CD14-positive monocyte (primary cell): ENCODE data around the gene AKR1C4. TPM values are rescaled to one million over a fixed set of nuclear protein-coding genes. Genes with fewer than 3 reads are reported as not detected.
"Not testable (repeated sequence)": the region's sequence is repeated elsewhere in the genome, so short reads cannot be mapped to it uniquely, and the experiment has no call there.

ENCODE experiments used
- DNase-seq, 3 donors: peaks; one replicate each; pipeline ENCODE4 v3.0.0-alpha.2; 2011 to 2022
- H2AFZ ChIP-seq: 2 replicates; pipeline ENCODE4 v1.6.0; 2012; ENCODE audit warnings: mild to moderate bottlenecking, low read depth, low read length, inconsistent platforms; ENCODE audit not compliant: insufficient read depth, poor library complexity, severe bottlenecking
- H3K27ac ChIP-seq, 2 donors: 1 replicate in 1 of 2; 2 replicates in 1 of 2; pipeline ENCODE4 v1.5.1; 2012 to 2013; ENCODE audit warnings: low read length in 2 of 2, control low read depth in 1 of 2, inconsistent platforms in 1 of 2, low read depth in 1 of 2, mild to moderate bottlenecking in 1 of 2
- H3K27me3 ChIP-seq, 2 donors: one replicate each; pipeline versions ENCODE4 v1.6.0 to v1.6.1; 2011 to 2013; ENCODE audit warnings: low read length in 2 of 2; ENCODE audit not compliant: control insufficient read depth in 2 of 2, insufficient read depth in 2 of 2
- H3K36me3 ChIP-seq, 2 donors: replicated peaks in 1 of 2; 1 replicate in 1 of 2; 2 replicates in 1 of 2; pipeline versions ENCODE4 v1.5.1 to v1.6.1; 2012 to 2013; ENCODE audit warnings: low read length in 2 of 2, control low read depth in 1 of 2, inconsistent platforms in 1 of 2, mild to moderate bottlenecking in 1 of 2; ENCODE audit not compliant: insufficient read depth in 2 of 2, control insufficient read depth in 1 of 2
- H3K4me1 ChIP-seq, 2 donors: 1 replicate in 1 of 2; 2 replicates in 1 of 2; pipeline versions ENCODE4 v1.5.1 to v1.6.1; 2012 to 2013; ENCODE audit warnings: low read length in 2 of 2, control low read depth in 1 of 2, inconsistent platforms in 1 of 2, mild to moderate bottlenecking in 1 of 2, moderate library complexity in 1 of 2; ENCODE audit not compliant: insufficient read depth in 2 of 2, control insufficient read depth in 1 of 2
- H3K4me2 ChIP-seq: replicated peaks from 2 replicates; pipeline ENCODE3; 2012; ENCODE audit warnings: low read length, moderate library complexity, mild to moderate bottlenecking; ENCODE audit not compliant: poor library complexity, severe bottlenecking; ENCODE audit errors: extremely low read depth
- H3K4me3 ChIP-seq, 3 experiments: fragments of 200-600 bp in 1 of 3; sonication (generic) in 1 of 3; replicated peaks in 1 of 3; 1 replicate in 2 of 3; 2 replicates in 1 of 3; pipeline ENCODE4 v1.5.1; 2011 to 2013; ENCODE audit warnings: low read length in 3 of 3, mild to moderate bottlenecking in 3 of 3, control low read depth in 2 of 3, low read depth in 2 of 3, inconsistent platforms in 1 of 3, moderate library complexity in 1 of 3
- H3K79me2 ChIP-seq: 2 replicates; pipeline ENCODE4 v1.6.0; 2012; ENCODE audit warnings: mild to moderate bottlenecking, control low read depth, inconsistent platforms, low read length, moderate library complexity; ENCODE audit not compliant: insufficient read depth
- H3K9ac ChIP-seq: 2 replicates; pipeline ENCODE4 v1.6.0; 2017; ENCODE audit warnings: low read length, mild to moderate bottlenecking; ENCODE audit not compliant: insufficient read depth, poor library complexity, severe bottlenecking
- H3K9me3 ChIP-seq, 2 donors: replicated peaks in 1 of 2; 1 replicate in 1 of 2; 2 replicates in 1 of 2; pipeline versions ENCODE4 v1.5.1 to v1.6.1; 2012 to 2013; ENCODE audit warnings: low read length in 2 of 2, control low read depth in 1 of 2; ENCODE audit not compliant: control insufficient read depth in 1 of 2, insufficient read depth in 1 of 2
- H4K20me1 ChIP-seq: 2 replicates; pipeline ENCODE4 v1.6.0; 2012; ENCODE audit warnings: mild to moderate bottlenecking, low read length, control low read depth, moderate library complexity; ENCODE audit not compliant: insufficient read depth
- H3K27ac Mint-ChIP-seq, 7 donors: one replicate each; pipeline ENCODE4 v1.8.0; 2020; ENCODE audit warnings: mild to moderate bottlenecking in 7 of 7, mixed read lengths in 7 of 7, moderate library complexity in 6 of 7, inconsistent platforms in 2 of 7
- H3K27me3 Mint-ChIP-seq, 3 donors: one replicate each; pipeline ENCODE4 v1.8.0; 2021 to 2022; ENCODE audit warnings: low read depth in 3 of 3, mild to moderate bottlenecking in 3 of 3, mixed read lengths in 3 of 3, moderate library complexity in 3 of 3, inconsistent platforms in 1 of 3
- H3K36me3 Mint-ChIP-seq, 2 donors: one replicate each; pipeline ENCODE4 v1.8.0; 2020; ENCODE audit warnings: mixed read lengths in 2 of 2, inconsistent platforms in 1 of 2, mild to moderate bottlenecking in 1 of 2
- H3K4me1 Mint-ChIP-seq: one replicate; pipeline ENCODE4 v1.8.0; 2020; ENCODE audit warnings: mild to moderate bottlenecking, mixed read lengths
- H3K4me3 Mint-ChIP-seq, 2 donors: one replicate each; pipeline ENCODE4 v1.8.0; 2020; ENCODE audit warnings: mild to moderate bottlenecking in 2 of 2, mixed read lengths in 2 of 2, moderate library complexity in 1 of 2
- H3K9me3 Mint-ChIP-seq, 7 donors: one replicate each; pipeline ENCODE4 v1.8.0; 2020 to 2022; ENCODE audit warnings: mixed read lengths in 7 of 7, mild to moderate bottlenecking in 6 of 7, moderate library complexity in 6 of 7, inconsistent platforms in 2 of 7
- WGBS: methylation state at CpG from one replicate; pipeline ENCODE4 v1.1.5; 2013; ENCODE audit warnings: missing lambda C conversion rate; ENCODE audit not compliant: insufficient coverage; 5-methylcytosine and 5-hydroxymethylcytosine counted together
- intact Hi-C, 2 donors: fragments of 100-400 bp; cut with micrococcal nuclease; formaldehyde crosslinking; loops; one replicate each; pipeline versions ENCODE4 v1.15.0 to v1.15.1; 2023
- polyA plus RNA-seq, 3 donors: library from polyadenylated mRNA; depleted of rRNA in 1 of 3; unstranded in 2 of 3; stranded (reverse) in 1 of 3; fragments of 300-500 nt in 2 of 3; fragments of >200 nt in 1 of 3; fragmentation: Illumina TruSeq in 2 of 3; gene quantifications; 1 replicate in 2 of 3; 2 replicates in 1 of 3; pipeline ENCODE4 v1.2.3, GENCODE V29; 2012 to 2021
- TF ChIP-seq, protein P1 (sequence below): fragments of 200-600 bp; IDR thresholded peaks from one replicate; pipeline ENCODE4 v1.8.0; 2022; ENCODE audit warnings: antibody characterized with exemption, mild to moderate bottlenecking

AKR1C4 gene
- polyA plus RNA-seq, 3 donors, result not detected

DNA sequence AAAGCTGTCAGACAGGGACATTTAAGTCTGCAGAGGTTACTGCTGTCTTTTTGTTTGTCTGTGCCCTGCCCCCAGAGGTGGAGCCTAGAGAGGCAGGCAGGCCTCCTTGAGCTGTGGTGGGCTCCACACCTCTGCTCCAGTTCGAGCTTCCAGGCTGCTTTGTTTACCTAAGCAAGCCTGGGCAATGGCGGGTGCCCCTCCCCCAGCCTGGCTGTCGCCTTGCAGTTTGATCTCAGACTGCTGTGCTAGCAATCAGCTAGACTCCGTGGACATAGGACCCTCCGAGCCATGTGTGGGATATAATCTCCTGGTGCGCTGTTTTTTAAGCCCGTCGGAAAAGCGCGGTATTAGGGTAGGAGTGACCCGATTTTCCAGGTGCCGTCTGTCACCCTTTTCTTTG is 16.1 kb upstream of the AKR1C4 start:
- H3K4me1 Mint-ChIP-seq, result not testable (repeated sequence)

DNA sequence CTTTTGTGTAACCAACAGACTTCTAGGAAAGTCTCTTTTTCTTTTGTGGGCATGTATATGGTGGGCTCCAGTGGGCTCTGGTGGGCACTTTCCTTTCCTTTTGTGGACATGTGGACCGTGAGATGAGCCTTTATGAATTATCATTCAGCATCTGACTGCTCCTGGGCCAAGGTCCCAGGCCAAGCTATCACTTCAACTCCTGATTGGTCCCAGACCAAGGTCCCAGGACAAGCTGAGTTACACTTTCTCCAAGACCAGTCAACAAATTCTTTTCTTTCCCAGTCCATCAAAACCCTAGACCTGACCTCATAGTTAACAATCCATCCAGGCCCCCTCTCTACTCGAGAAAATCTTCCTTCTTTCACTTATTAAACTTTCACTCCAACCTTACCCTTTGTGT is 12.7 kb upstream of the AKR1C4 start:
- H3K9ac ChIP-seq, result no peak overlapping the region
- H3K4me3 ChIP-seq, result no peak overlapping the region
- H2AFZ ChIP-seq, result no peak overlapping the region
- Mint-ChIP-seq H3K36me3 (no peaks in the 10 kb centered on the region), H3K27me3 (no peaks in the 10 kb centered on the region), H3K4me3 (no peak overlapping the region), H3K4me1 (no peaks in the 10 kb centered on the region), H3K27ac (no peak overlapping the region), H3K9me3 (peaks cover 5 to 22% (median 14%) of the 10 kb centered on the region in 7 donors)
- no peaks in the 10 kb centered on the region for H3K79me2 ChIP-seq
- TF ChIP-seq, protein P1, sequence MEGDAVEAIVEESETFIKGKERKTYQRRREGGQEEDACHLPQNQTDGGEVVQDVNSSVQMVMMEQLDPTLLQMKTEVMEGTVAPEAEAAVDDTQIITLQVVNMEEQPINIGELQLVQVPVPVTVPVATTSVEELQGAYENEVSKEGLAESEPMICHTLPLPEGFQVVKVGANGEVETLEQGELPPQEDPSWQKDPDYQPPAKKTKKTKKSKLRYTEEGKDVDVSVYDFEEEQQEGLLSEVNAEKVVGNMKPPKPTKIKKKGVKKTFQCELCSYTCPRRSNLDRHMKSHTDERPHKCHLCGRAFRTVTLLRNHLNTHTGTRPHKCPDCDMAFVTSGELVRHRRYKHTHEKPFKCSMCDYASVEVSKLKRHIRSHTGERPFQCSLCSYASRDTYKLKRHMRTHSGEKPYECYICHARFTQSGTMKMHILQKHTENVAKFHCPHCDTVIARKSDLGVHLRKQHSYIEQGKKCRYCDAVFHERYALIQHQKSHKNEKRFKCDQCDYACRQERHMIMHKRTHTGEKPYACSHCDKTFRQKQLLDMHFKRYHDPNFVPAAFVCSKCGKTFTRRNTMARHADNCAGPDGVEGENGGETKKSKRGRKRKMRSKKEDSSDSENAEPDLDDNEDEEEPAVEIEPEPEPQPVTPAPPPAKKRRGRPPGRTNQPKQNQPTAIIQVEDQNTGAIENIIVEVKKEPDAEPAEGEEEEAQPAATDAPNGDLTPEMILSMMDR, result no peak
- no peaks in the 10 kb centered on the region for H3K36me3 ChIP-seq
- DNase-seq, result no peak
- H4K20me1 ChIP-seq, result no peaks in the 10 kb centered on the region
- H3K9me3 ChIP-seq, result peaks cover 0 to 7% of the 10 kb centered on the region in 2 donors
- H3K27ac ChIP-seq, result no peak overlapping the region
- 100% methylated on average over 2 of the region's 2 CpGs for WGBS
- intact Hi-C loops, result no loop called here
- H3K4me1 ChIP-seq, result no peaks in the 10 kb centered on the region
- H3K4me2 ChIP-seq, result no peak overlapping the region
- H3K27me3 ChIP-seq, result no peaks in the 10 kb centered on the region

More for the DNA sequence above, 16.1 kb upstream of the AKR1C4 start:
- H3K4me1 ChIP-seq, H3K79me2 ChIP-seq, intact Hi-C loops, H3K9ac ChIP-seq, H3K36me3 ChIP-seq, H3K36me3 Mint-ChIP-seq, H3K27me3 Mint-ChIP-seq, H2AFZ ChIP-seq, H4K20me1 ChIP-seq, H3K4me2 ChIP-seq, H3K4me3 Mint-ChIP-seq, H3K27me3 ChIP-seq, H3K9me3 ChIP-seq, DNase-seq, H3K27ac ChIP-seq, H3K4me3 ChIP-seq, H3K27ac Mint-ChIP-seq: not testable (repeated sequence)
- WGBS, result 100% methylated on average over 8 of the region's 12 CpGs
- H3K9me3 Mint-ChIP-seq, result peaks cover 5 to 25% (median 15%) of the 10 kb centered on the region in 7 donors
